GM21423 (cell line): ENCODE measurements around the gene IL16.

Experiments used
- ATAC-seq: cut with Tn5 transposase; IDR thresholded peaks from one replicate; pipeline ENCODE4 v1.9.1; 2021; ENCODE audit warnings: mild to moderate bottlenecking, moderate library complexity; ENCODE audit not compliant: unreplicated experiment

The IL16 gene

DNA sequence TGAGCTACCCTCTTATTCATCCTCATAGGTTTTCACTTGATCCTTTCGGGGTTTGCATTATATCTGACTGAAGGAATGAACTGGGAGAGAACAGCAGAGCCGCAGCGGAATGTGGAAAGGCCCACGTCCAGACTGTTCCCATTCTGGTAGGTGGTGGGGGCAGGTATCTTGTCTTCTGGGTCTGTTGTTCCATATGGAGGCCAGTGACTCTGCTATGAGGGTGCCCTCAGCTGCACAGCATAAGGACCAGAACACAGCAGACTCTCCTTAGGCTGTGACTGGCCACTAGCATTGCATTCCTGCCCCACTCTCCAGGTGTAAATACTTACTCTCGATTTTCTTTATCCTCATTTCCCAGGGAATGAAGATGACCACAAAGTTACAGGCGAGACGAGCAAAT, 165.2 kb downstream of the IL16 start:
- no peak for ATAC-seq

DNA sequence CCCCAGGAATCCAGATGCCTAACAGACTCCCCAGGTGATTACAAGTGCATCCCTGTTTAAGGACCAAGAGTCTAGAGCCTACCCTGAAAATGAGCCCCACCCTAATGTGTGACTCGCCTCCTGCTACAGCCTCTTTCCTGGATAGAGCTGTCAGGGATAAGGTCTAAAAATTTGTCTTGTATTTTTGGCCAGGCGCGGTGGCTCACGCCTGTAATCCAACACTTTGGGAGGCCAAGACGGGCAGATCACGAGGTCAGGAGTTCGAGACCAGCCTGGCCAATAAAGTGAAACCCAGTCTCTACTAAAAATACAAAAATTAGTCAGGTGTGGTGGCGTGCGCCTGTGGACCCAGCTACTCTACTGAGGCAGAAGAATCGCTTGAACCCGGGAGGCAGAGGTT, 166.1 kb downstream of the IL16 start:
- ATAC-seq: no peak

DNA sequence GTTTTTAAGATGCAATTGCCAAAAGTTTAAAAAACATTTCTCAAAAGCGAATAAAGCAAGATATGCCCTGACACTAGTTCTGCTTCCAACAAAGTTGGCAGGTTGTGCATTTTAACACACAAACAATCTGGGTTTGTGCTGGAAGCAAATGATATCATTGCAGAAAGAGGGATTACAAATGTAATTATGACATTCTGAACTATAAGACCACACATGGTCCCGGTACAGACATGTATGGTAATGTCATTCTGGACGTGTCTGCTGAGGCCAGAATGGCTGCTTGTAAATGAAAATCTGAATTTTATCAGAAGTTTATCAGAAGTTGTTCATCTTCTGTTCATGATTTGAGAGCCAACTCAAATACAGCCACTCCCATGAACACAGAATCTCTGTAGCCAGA, 166.6 kb downstream of the IL16 start:
- ATAC-seq: no peak
